A673 (cell line): Measurements from ENCODE around the gene SHISA2. TPM values are rescaled to one million over a fixed set of nuclear protein-coding genes. Genes with fewer than 3 reads are reported as not detected.

Experiments
- BruUV-seq: library from RNA; stranded (reverse); fragments of 400-500 nt; replicated peaks from 2 replicates; lab custom pipeline; 2021; lab: Mats Ljungman, UMichigan
- CTCF ChIA-PET: fragments of 300-600 bp; sonication (Branson Sonifier 250); formaldehyde crosslinking; loops from one replicate; lab custom pipeline; 2022; ENCODE audit warnings: antibody characterized with exemption; lab: Charles Lee
- POLR2A ChIA-PET: fragments of 300-600 bp; sonication (Branson Sonifier 250); formaldehyde crosslinking; loops from one replicate; lab custom pipeline; 2022; ENCODE audit warnings: antibody characterized with exemption; ENCODE audit not compliant: low non-redundant PET; lab: Charles Lee
- DNase-seq: peaks from one replicate; pipeline ENCODE4 v3.0.0-alpha.2; 2015; ENCODE audit warnings: low spot score
- H3K27ac ChIP-seq: fragments of 200-600 bp; sonication (generic); 2 replicates; pipeline ENCODE4 v1.5.1; 2016; ENCODE audit warnings: mixed run types, low read depth, mild to moderate bottlenecking, mixed read lengths, antibody characterized with exemption, low read length; ENCODE audit not compliant: poor library complexity, severe bottlenecking
- H3K27me3 ChIP-seq: fragments of 200-600 bp; sonication (generic); replicated peaks from 2 replicates; pipeline ENCODE4 v1.6.1; 2017; ENCODE audit warnings: mixed run types, low read depth, mild to moderate bottlenecking, mixed read lengths, antibody characterized with exemption, low read length; ENCODE audit not compliant: insufficient read depth, poor library complexity
- H3K36me3 ChIP-seq: fragments of 200-600 bp; sonication (generic); 2 replicates; pipeline ENCODE4 v1.6.1; 2016; ENCODE audit warnings: mixed run types, mild to moderate bottlenecking, mixed read lengths, antibody characterized with exemption, low read length; ENCODE audit not compliant: insufficient read depth, poor library complexity, severe bottlenecking
- H3K4me1 ChIP-seq: fragments of 200-600 bp; sonication (generic); 2 replicates; pipeline ENCODE4 v1.6.1; 2017; ENCODE audit warnings: mixed run types, mild to moderate bottlenecking, mixed read lengths, antibody characterized with exemption, low read length; ENCODE audit not compliant: insufficient read depth, poor library complexity, severe bottlenecking
- H3K4me3 ChIP-seq: fragments of 200-600 bp; sonication (generic); 2 replicates; pipeline ENCODE4 v1.5.1; 2016; ENCODE audit warnings: low read depth, mixed run types, mild to moderate bottlenecking, mixed read lengths, low read length; ENCODE audit not compliant: poor library complexity, severe bottlenecking
- H3K9me3 ChIP-seq: fragments of 200-600 bp; sonication (generic); 2 replicates; pipeline ENCODE4 v1.6.1; 2016; ENCODE audit warnings: mixed run types, low read depth, mild to moderate bottlenecking, mixed read lengths, antibody characterized with exemption, low read length; ENCODE audit not compliant: poor library complexity, severe bottlenecking
- CTCF ChIP-seq: fragments of 300-800, 200-600 bp; sonication (generic); conservative IDR thresholded peaks from 2 replicates; pipeline ENCODE4 v1.5.1; 2017; ENCODE audit warnings: low read depth, mild to moderate bottlenecking, antibody characterized with exemption, low read length, moderate library complexity, mixed read lengths
- EZH2 ChIP-seq: fragments of 200-600 bp; sonication (generic); IDR thresholded peaks from 2 replicates; pipeline ENCODE4 v1.6.1; 2017; ENCODE audit warnings: borderline replicate concordance, low read depth, mild to moderate bottlenecking, mixed read lengths, antibody characterized with exemption, low read length; ENCODE audit not compliant: poor library complexity, severe bottlenecking
- intact Hi-C: fragments of 100-400 bp; cut with micrococcal nuclease; formaldehyde crosslinking; loops from one replicate; pipeline ENCODE4 v1.10.0; 2022; ENCODE audit not compliant: unreplicated experiment
- total RNA-seq: library from RNA; stranded (reverse); gene quantifications from 2 replicates; pipeline ENCODE4 v1.2.3, GENCODE V29; 2021

SHISA2 gene
- total RNA-seq, 1 experiment from 2014 or later: 1.2 TPM

GRCh38 chr13:26026211-26026610 lies 25.6 kb downstream of the SHISA2 start:
- CTCF ChIA-PET: no interaction called here
- Histone ChIP-seq H3K27me3 (no peaks in the 10 kb centered on the region), H3K9me3 (no peaks in the 10 kb centered on the region), H3K27ac (no peak overlapping the region), H3K4me3 (no peak overlapping the region), H3K4me1 (no peaks in the 10 kb centered on the region), H3K36me3 (no peaks in the 10 kb centered on the region)
- POLR2A ChIA-PET: no interaction called here
- DNase-seq: no peak
- intact Hi-C loops: no loop called here
- no TSS peak for BruUV-seq
- TF ChIP-seq CTCF (no peak), EZH2 (no peak)

DNA sequence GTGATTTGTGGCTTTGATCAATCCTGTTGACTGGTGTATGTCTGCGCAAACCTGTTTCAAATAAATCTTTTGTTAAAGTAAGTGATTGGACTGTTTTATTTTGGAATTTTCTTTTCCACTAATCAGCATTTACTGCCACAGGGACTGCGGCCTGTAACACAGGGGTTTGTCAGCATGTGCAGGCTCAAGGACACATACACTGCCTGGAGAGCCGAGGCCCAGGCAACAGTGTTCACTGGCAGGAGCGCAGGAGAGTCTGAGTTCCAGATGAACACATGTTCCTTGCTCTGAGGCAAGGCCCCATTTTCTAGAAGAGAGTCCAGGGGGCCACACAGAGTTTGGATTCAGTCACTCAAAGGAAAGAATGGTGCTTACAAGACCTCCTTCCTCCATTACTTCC lies 26.0 kb downstream of the SHISA2 start:
- DNase-seq: no peak
- Histone ChIP-seq H3K4me3 (no peak overlapping the region), H3K36me3 (no peaks in the 10 kb centered on the region), H3K4me1 (no peaks in the 10 kb centered on the region), H3K9me3 (no peaks in the 10 kb centered on the region), H3K27me3 (no peaks in the 10 kb centered on the region), H3K27ac (no peak overlapping the region)
- CTCF ChIA-PET: no interaction called here
- POLR2A ChIA-PET: no interaction called here
- no TSS peak for BruUV-seq
- intact Hi-C loops: no loop called here
- TF ChIP-seq CTCF (no peak), EZH2 (no peak)

DNA sequence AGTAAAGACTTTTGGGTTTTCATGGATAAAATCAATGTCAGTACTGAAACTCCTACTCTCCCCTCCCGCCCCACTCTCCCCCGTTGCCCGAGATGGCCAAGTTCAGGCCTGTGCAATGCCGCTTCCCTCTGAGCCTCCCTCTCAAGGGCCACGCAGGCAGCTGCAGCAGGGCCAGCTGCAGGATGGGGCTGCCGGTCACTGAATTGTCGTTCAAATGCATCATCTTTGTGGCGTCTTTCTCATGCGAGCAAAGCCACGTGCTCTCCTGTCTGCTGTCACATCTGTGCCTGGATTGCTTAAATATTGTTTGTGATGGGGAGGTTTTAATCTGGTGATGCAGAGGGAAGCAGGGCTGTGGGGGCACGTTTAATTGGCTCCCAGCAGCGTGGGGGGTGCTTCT lies 26.6 kb downstream of the SHISA2 start:
- CTCF ChIA-PET: no interaction called here

More for the DNA sequence above, 26.6 kb downstream of the SHISA2 start:
- Histone ChIP-seq H3K9me3 (no peaks in the 10 kb centered on the region), H3K27me3 (no peaks in the 10 kb centered on the region), H3K27ac (no peak overlapping the region), H3K4me1 (no peaks in the 10 kb centered on the region), H3K4me3 (no peak overlapping the region), H3K36me3 (no peaks in the 10 kb centered on the region)
- TF ChIP-seq CTCF: no peak
- TF ChIP-seq EZH2: no peak
- BruUV-seq: no TSS peak
- POLR2A ChIA-PET: no interaction called here
- DNase-seq: no peak
- intact Hi-C loops: no loop called here
